ES-I3 (cell line): Measurements from ENCODE around the gene TARS2.
A peak's percentile ranks its signal among the peaks of the same experiment; 100 is the strongest.

Experiments used
- H3K36me3 ChIP-seq: 2 replicates; pipeline ENCODE4 v1.6.1; 2013; ENCODE audit warnings: mild to moderate bottlenecking, low read length, control low read depth, moderate library complexity; ENCODE audit not compliant: insufficient read depth
- H3K4me1 ChIP-seq: 2 replicates; pipeline ENCODE4 v1.6.1; 2013; ENCODE audit warnings: mild to moderate bottlenecking, control low read depth, low read length; ENCODE audit not compliant: insufficient read depth
- H3K9ac ChIP-seq: 2 replicates; pipeline ENCODE4 v1.6.1; 2013; ENCODE audit warnings: low read depth, mild to moderate bottlenecking, low read length, moderate library complexity
- H3K9me3 ChIP-seq: 2 replicates; pipeline ENCODE4 v1.6.1; 2013; ENCODE audit warnings: mild to moderate bottlenecking, low read length, moderate library complexity; ENCODE audit not compliant: control insufficient read depth, insufficient read depth

TARS2 gene

GRCh38 chr1:150514913-150515327 lies 27.7 kb downstream of the TARS2 start:
- Histone ChIP-seq H3K4me1 (no peaks in the 10 kb centered on the region), H3K9ac (peak overlapping the region; percentile 73), H3K36me3 (no peaks in the 10 kb centered on the region), H3K9me3 (no peaks in the 10 kb centered on the region)

GRCh38 chr1:150515328-150516049 lies 28.3 kb downstream of the TARS2 start, which contains the start of gene FALEC:
TSS of gene FALEC (plus strand) at chr1:150515752.
- Histone ChIP-seq H3K9ac (peak within 1 kb of the TSS; percentile 73), H3K4me1 (no peaks in the 10 kb centered on the region), H3K36me3 (no peaks in the 10 kb centered on the region)

GRCh38 chr1:150516050-150516591 lies 28.9 kb downstream of the TARS2 start:
- Histone ChIP-seq H3K9ac (peak overlapping the region; percentile 73), H3K36me3 (no peaks in the 10 kb centered on the region), H3K9me3 (no peaks in the 10 kb centered on the region), H3K4me1 (no peaks in the 10 kb centered on the region)

More at GRCh38 chr1:150515328-150516049, 28.3 kb downstream of the TARS2 start, which contains the start of gene FALEC:
- no peaks in the 10 kb centered on the region for H3K9me3 ChIP-seq

- Histone ChIP-seq H3K36me3 (no peaks in the 10 kb centered on the region), H3K4me1 (no peaks in the 10 kb centered on the region), H3K9ac (peak overlapping the region; percentile 73), H3K9me3 (no peaks in the 10 kb centered on the region)
These were observed 29.4 kb downstream of the TARS2 start for GRCh38 chr1:150516616-150517015.

GRCh38 chr1:150521196-150521968 lies 34.2 kb downstream of the TARS2 start:
- Histone ChIP-seq H3K9ac (no peak overlapping the region), H3K36me3 (no peaks in the 10 kb centered on the region), H3K4me1 (no peaks in the 10 kb centered on the region), H3K9me3 (no peaks in the 10 kb centered on the region)

- Histone ChIP-seq H3K36me3 (no peaks in the 10 kb centered on the region), H3K9me3 (no peaks in the 10 kb centered on the region), H3K9ac (no peak overlapping the region), H3K4me1 (peaks cover 4% of the 10 kb centered on the region; the same call in 1 of the 2 replicates)
These were observed 38.1 kb downstream of the TARS2 start for GRCh38 chr1:150525348-150525747.

GRCh38 chr1:150528196-150528595 lies 41.0 kb downstream of the TARS2 start:
- peaks cover 12% of the 10 kb centered on the region; the same call in 1 of the 2 replicates for H3K4me1 ChIP-seq
- no peaks in the 10 kb centered on the region for H3K9me3 ChIP-seq

GRCh38 chr1:150529017-150529416 lies 41.8 kb downstream of the TARS2 start:
- Histone ChIP-seq H3K9ac (no peak overlapping the region), H3K9me3 (no peaks in the 10 kb centered on the region), H3K4me1 (peaks cover 12% of the 10 kb centered on the region; the same call in 1 of the 2 replicates), H3K36me3 (no peaks in the 10 kb centered on the region)

More at GRCh38 chr1:150528196-150528595, 41.0 kb downstream of the TARS2 start:
- H3K36me3 ChIP-seq = no peaks in the 10 kb centered on the region
- H3K9ac ChIP-seq = no peak overlapping the region

GRCh38 chr1:150530491-150531159 lies 43.4 kb downstream of the TARS2 start:
- H3K9ac ChIP-seq = no peak overlapping the region
- peaks cover 13% of the 10 kb centered on the region; the same call in 1 of the 2 replicates for H3K4me1 ChIP-seq
- no peaks in the 10 kb centered on the region for H3K9me3 ChIP-seq
- no peaks in the 10 kb centered on the region for H3K36me3 ChIP-seq

- H3K9ac ChIP-seq = no peak overlapping the region
- no peaks in the 10 kb centered on the region for H3K9me3 ChIP-seq
- H3K4me1 ChIP-seq = peaks cover 29% of the 10 kb centered on the region; the same call in 1 of the 2 replicates
These were observed 45.6 kb downstream of the TARS2 start for GRCh38 chr1:150532860-150533259.

GRCh38 chr1:150534002-150534401 lies 46.8 kb downstream of the TARS2 start:
- H3K9me3 ChIP-seq = no peaks in the 10 kb centered on the region
- H3K4me1 ChIP-seq = peaks cover 34% of the 10 kb centered on the region
- no peak overlapping the region for H3K9ac ChIP-seq
- H3K36me3 ChIP-seq = no peaks in the 10 kb centered on the region

More at GRCh38 chr1:150532860-150533259, 45.6 kb downstream of the TARS2 start:
- H3K36me3 ChIP-seq = no peaks in the 10 kb centered on the region

GRCh38 chr1:150535511-150536287 lies 48.5 kb downstream of the TARS2 start:
- Histone ChIP-seq H3K36me3 (no peaks in the 10 kb centered on the region), H3K4me1 (peaks cover 35% of the 10 kb centered on the region), H3K9ac (no peak overlapping the region), H3K9me3 (no peaks in the 10 kb centered on the region)

GRCh38 chr1:150536836-150537731 lies 49.9 kb downstream of the TARS2 start:
- peaks cover 34% of the 10 kb centered on the region for H3K4me1 ChIP-seq
- no peaks in the 10 kb centered on the region for H3K36me3 ChIP-seq
- no peak overlapping the region for H3K9ac ChIP-seq
- H3K9me3 ChIP-seq = no peaks in the 10 kb centered on the region
